NCI-H82 (cell line): Measurements from ENCODE around the gene FKTN.
"Not testable (repeated sequence)": the region's sequence is repeated elsewhere in the genome, so short reads cannot be mapped to it uniquely, and the experiment has no call there.

Source experiments
- DNase-seq: peaks from one replicate; lab custom pipeline; 2025; lab: John Stamatoyannopoulos, UW

FKTN gene

DNA sequence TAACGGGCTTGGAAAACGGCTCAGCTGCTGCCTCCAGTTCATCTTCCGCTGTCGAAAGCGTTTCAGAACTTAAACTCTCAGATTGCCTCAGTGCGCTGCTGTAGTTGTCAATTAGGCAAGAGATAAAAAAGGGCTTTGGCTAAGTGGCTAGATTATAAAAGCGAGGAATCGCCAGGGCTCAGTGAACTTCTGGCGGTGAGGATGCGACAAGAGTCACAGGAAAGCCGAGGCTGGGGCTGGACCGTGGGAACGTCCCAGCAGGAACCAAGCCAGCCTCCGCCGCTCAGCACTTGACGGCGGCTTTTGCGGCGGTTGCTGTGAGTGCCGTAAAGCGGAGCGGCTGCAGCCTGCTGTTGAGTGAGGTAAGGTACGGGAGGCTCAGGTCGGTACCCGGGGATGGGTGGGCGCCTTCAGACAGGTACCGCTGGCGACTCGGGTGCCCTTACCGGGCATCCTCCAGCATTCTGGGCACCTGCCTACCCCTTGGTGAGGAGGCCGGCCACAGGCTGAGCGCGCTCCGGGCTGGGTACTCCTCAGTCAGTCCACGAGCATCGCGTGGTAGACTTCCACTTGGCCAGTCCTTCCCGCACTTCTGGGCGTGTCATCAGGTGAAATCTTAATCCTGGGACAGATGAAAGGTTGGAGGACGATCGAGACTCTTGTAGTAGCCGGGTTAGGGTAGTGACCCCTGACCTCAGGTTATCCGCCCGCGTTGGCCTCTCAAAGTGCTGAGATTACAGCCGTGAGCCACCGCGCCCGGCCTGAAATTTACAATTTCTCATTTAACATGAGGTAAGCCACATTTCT, at the start of gene FKTN:
TSS of gene FKTN (plus strand) at position 328 of the 807 bp plus-strand sequence. CDS start 16,902 bp downstream, outside the sequence.
- DNase-seq, result peak; percentile 92

DNA sequence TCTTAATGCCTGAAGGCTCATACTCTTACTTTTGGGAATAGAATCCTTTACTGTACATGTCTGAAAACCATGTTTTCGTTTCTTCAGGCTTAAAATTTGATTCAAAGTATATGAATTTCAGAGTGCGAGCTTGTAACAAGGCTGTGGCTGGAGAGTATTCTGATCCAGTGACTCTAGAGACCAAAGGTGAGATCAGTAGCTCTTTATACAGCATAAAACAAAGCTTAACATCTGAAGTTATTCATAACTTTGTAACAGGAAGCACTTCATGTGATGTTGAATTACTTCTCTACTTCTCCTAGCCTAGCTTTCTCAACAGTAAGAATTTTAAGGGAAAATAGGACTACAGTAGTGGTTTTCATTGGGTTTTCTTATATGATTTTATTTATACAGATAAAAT, 49.4 kb upstream of the FKTN start:
- DNase-seq, result no peak

DNA sequence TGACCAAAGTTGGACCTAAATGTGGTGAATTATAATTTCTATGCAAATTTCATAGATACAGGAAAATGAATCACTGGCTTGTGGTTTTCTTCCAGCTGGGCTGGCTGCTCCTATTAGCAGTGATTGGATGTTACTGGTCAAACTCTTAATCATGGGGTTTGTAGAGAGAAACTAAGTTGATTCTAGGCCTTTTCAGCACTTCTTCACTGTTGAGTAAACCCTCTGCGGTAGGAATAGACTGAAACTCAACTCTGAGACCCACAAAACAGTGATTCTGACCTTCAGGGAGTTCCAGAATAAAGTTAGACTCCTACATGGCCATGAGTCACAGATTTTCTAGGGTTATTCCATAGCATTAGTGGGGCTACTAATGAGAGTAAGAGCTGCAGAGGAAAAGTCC, 47.9 kb upstream of the FKTN start:
- no peak for DNase-seq

- DNase-seq, result no peak
Measured at GRCh38 chr9:105511446-105511845, 46.5 kb upstream of the FKTN start.

DNA sequence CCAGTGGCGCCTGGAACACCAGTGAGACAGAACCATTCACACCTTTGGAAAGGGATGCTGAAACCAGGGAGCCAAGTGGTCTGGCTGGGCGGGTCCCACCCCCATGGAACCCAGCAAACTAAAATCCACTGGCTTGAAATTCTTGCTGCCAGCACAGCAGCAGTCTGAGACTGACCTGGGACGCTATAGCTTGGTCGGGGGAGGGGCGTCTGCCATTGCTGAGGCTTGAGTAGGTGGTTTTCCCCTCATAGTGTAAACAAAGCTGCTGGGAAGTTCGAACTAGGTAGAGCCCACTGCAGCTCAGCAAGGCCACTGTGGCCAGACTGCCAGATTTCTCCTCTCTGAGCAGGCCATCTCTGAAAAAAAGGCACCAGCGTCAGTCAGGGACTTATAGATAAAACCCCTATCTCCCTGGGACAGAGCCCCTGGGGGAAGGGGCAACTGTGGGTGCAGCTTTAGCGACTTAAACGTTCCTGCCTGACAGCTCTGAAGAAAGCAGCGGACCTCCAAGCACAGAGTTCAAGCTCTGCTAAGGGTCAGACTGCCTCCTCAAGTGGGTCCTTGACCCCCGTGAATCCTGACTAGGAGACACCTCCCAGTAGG, 42.0 kb upstream of the FKTN start:
- no peak for DNase-seq

DNA sequence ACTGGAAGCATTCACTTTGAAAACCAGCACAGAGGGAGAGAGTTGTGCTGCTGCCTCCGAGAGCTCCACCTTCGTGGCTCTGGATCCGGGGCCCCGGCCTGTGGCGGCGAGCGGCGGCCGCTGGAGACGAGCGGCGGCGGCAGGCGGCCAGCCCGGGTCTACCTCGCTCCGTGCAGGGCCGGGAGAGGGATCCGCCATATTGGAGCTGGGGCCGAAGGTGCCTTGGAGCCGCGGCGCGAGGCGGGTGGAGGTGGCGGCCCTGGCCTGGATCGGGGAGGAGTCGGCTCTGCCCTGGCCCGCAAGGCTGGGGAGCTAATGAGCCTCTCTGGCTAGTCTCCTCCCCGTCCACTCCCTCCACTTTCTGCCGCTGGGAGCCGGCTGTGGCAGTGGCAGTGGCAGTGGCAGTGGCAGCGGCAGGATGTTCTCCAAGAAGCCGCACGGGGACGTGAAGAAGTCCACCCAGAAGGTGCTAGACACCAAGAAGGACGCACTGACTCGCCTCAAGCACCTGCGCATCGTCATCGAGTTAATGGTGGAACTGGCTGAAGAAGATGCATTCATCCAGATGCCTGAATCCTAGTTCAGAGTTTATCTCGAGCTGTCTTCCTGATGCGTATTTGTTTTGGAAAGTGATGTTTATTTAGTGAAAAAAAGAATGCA, 38.1 kb upstream of the FKTN start:
- DNase-seq, result not testable (repeated sequence)

GRCh38 chr9:105520992-105521391, 36.9 kb upstream of the FKTN start:
- not testable (repeated sequence) for DNase-seq

- not testable (repeated sequence) for DNase-seq
Measured at GRCh38 chr9:105522618-105523385, 35.1 kb upstream of the FKTN start.

DNA sequence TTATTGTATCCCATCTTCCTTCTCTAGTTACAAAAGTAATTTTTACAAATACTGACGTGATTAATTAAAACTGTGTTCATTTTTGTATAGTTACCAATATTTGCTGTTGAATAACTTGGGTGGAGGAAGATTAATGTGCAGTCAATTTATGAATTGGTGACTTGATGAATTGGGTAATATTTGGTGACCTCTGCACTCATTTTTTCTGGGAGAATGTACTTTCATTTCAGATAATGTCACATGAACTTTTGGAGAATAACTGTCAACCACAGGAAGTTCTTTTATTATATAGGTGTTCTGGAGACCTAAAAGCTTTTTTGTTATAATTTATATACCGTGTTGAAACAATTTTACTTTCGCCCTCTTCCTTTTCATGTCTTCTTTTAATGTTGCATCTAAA, 26.4 kb upstream of the FKTN start:
- DNase-seq, result no peak

DNA sequence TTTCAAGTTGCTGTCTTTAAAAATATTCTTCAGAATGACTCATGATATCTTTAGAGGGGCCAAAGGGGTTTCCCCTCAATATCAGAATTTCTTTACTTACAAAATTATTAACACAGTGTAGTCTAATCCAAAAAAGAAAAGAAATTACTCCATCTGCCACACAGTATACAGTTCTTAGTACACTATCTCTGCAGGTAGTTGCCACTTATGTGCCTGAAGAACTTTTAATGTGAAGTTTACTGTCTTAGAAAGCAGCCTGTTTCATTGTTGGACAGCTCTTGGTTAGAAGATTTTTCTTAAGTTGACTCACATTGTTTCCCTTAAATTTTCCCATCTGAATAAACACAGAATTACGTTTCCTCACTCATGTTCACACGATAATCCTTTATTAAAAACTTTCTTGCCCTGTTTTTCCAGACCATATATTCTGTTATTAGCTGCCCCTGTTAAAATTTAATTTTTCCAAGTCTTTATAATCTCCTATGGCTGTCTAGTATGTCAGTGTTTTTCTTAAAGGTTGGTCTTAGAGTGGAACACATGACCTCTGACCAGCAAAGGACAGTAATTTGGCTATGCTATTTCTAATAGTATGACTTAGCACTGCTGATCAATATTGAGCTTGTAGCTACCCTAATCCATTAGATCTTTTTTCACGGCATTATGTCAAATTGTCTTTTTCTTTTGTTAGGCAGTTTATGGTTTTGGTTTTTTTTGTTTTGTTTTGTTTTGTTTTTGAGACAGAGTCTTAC, 21.8 kb upstream of the FKTN start:
- DNase-seq, result no peak

GRCh38 chr9:105539452-105539851, 18.5 kb upstream of the FKTN start:
- peak; percentile 22 for DNase-seq

- DNase-seq, result no peak
Measured at GRCh38 chr9:105541838-105542237, 16.1 kb upstream of the FKTN start.

DNA sequence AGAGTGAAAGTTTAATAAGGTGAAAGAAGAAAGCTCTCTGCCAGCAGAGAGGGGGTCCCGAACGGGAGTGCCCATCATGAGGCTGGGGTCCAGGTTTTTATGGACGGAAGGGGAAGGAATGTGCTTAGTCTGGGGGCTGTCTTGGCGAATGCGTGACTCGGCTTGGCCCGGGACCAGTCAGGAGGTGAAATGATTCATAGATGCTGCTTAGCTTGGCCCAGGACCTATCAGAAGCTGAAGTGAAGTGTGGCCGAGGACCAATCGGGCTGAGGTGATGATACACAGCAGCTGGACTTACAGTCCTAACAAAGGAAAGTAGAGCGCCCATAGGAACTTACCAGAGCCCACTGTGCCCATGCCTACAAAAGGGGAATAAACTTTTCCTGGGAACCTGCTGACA, 3.9 kb upstream of the FKTN start:
- DNase-seq, result peak; percentile 28

DNA sequence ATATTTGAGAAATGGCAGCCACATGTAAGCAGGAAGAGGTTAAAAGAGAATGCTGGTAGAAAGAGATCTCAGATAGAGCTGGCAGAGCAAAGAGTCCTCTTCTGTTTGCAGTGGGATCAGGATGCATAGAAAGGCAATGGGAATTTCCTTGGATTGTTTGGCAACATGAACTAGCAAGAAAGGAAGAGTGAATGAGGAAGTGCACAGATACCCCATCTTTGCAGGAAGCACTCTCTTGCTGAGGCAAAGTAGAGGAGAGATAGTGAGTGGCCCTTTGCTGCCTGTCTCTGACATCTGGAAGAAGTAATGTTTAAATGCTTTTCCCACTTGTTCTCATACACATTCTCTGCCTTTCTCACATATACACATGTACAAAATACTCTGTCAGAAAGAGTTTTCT, 14.5 kb downstream of the FKTN start:
- DNase-seq, result no peak

GRCh38 chr9:105579952-105580351, 22.0 kb downstream of the FKTN start:
- DNase-seq, result not testable (repeated sequence)

DNA sequence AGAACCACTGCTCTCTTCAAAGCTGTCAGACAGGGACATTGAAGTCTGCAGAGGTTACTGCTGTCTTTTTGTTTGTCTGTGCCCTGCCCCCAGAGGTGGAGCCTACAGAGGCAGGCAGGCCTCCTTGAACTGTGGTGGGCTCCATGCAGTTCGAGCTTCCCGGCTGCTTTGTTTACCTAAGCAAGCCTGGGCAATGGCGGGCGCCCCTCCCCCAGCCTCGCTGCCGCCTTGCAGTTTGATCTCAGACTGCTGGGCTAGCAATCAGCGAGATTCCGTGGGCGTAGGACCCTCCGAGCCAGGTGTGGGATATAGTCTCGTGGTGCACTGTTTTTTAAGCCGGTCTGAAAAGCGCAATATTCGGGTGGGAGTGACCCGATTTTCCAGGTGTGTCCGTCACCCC, 23.6 kb downstream of the FKTN start:
- not testable (repeated sequence) for DNase-seq

DNA sequence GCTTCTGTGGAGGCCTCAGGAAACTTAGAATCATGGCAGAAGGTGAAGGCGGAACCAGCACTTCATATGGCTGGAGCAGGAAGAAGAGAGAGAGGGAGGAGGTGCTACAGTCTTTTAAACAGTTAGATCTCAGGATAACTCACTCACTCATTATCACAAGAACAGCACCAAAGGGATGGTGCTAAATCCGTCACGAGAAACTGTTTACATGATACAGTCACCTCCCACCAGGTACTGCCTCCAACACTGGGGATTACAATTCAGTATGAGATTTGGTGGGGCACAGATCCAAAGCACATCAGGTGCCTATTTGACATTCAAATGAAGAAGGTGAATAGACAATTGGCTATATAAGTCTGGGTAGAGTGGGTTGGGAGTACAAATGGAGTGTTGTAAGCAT, 35.2 kb downstream of the FKTN start:
- no peak for DNase-seq

GRCh38 chr9:105608721-105609598, 51.0 kb downstream of the FKTN start:
- DNase-seq, result peak; percentile 88

GRCh38 chr9:105621001-105621400, 63.1 kb downstream of the FKTN start:
- DNase-seq, result peak; percentile 69

DNA sequence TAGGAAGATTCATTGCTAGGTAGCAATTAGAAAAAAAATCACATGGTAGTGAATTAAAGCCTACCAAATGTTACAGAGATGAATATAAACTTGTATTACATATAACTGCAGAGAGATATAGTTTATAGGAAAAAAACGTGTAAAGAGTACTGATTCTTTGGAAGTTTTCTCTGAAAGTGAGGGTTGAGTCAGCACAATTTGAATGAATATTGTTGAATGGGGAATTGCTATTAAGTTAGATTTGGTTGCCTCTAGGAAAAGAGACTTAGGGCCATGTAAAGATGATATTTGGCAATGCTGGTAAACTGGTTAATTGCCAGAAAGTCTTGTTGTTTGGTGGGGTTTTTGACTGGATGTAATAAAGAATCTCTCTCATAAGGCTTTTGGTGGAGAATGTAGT, 67.2 kb downstream of the FKTN start:
- no peak for DNase-seq

DNA sequence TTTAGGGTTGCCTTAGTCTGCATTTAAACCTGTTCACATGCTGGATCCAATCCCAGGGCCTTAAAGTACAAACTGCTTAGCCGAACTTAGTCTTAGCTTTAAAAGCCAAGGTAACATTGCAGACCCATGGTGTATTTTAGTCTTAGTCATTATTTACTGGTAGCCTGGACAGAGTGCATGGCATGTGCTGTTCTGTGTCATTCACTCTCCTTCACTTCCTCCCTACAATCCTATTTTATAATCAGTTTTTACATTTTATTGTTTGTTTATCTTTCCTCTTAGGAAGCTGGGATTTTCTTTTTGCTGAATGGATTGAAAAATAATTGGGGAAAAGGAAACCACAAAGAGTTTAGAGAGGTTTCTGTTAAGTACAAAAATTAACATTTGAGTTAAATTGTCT, 74.9 kb downstream of the FKTN start:
- DNase-seq, result peak; percentile 58
